Right lobe of liver (tissue), 6 donors: ENCODE data around the gene ARMC9. TPM values are rescaled to one million over a fixed set of nuclear protein-coding genes. Genes with fewer than 3 reads are reported as not detected.

Experiments
- ATAC-seq, 4 donors: fragments of 200-7000 bp; cut with Tn5 transposase; one replicate each; pipeline ENCODE4 v1.9.1; 2020; ENCODE audit warnings: mild to moderate bottlenecking in 4 of 4, moderate library complexity in 4 of 4
- DNase-seq, 3 donors: peaks; one replicate each; pipeline ENCODE4 v3.0.0-alpha.2; 2020
- H3K27ac ChIP-seq, 3 donors: fragments of 200-600 bp; one replicate each; pipeline ENCODE4 v1.8.0; 2022
- H3K27me3 ChIP-seq, 2 donors: fragments of 200-600 bp; one replicate each; pipeline ENCODE4 v1.8.0; 2022
- H3K36me3 ChIP-seq, 4 donors: fragments of 200-600 bp; sonication (generic) in 1 of 4; one replicate each; pipeline versions ENCODE4 v1.5.1 to v1.8.0; 2017 to 2022; ENCODE audit warnings: control low read depth in 1 of 4
- H3K4me1 ChIP-seq, 4 donors: fragments of 200-600 bp; sonication (generic) in 1 of 4; one replicate each; pipeline versions ENCODE4 v1.5.1 to v1.8.0; 2017 to 2022; ENCODE audit warnings: control low read depth in 1 of 4
- H3K4me3 ChIP-seq, 3 donors: fragments of 200-600 bp; one replicate each; pipeline ENCODE4 v1.8.0; 2022
- H3K9me3 ChIP-seq, 4 donors: fragments of 200-600 bp; sonication (generic) in 1 of 4; one replicate each; pipeline versions ENCODE4 v1.5.1 to v1.8.0; 2017 to 2022; ENCODE audit warnings: control low read depth in 1 of 4
- POLR2A ChIP-seq: fragments of 450-650 bp; IDR thresholded peaks from one replicate; pipeline ENCODE4 v1.6.1; 2017; ENCODE audit warnings: antibody characterized with exemption, mild to moderate bottlenecking
- WGBS: methylation state at CpG from one replicate; pipeline ENCODE4 v1.1.6; 2018; ENCODE audit warnings: low coverage, low lambda C conversion rate; ENCODE audit not compliant: insufficient coverage; ENCODE audit errors: missing lambda C conversion rate; 5-methylcytosine and 5-hydroxymethylcytosine counted together
- intact Hi-C, 2 donors: fragments of 100-400 bp; cut with DNase I; formaldehyde crosslinking; loops; one replicate each; pipeline versions ENCODE4 v1.11.2 to v1.14.1; 2022
- total RNA-seq, 6 experiments: library from RNA; depleted of rRNA in 2 of 6; stranded (reverse); fragments of >200 nt in 2 of 6; fragmentation: NEBNext Ultra II Directional in 3 of 6; extraction: Animal tissue kit (Norgen Biotek cat#: 25700) in 3 of 6; gene quantifications; one replicate each; pipeline versions ENCODE4 v1.1.0 to v1.2.4, GENCODE V29; 2016 to 2023
- TF ChIP-seq, protein P1 (sequence below), 4 donors: fragments of 200-600 bp in 3 of 4; fragments of 450-650 bp in 1 of 4; IDR thresholded peaks; one replicate each; pipeline versions ENCODE4 v1.5.1 to v1.8.0; 2016 to 2022; ENCODE audit warnings: antibody characterized with exemption in 4 of 4, mild to moderate bottlenecking in 2 of 4
- donor health status: DM: no; HTN: yes; CAD: no.
- donor health status: DM: no; HTN: no; CAD: no.
- donor health status: DM: no; HTN: no; CAD: no.
- donor health status: DM: no; HTN: yes; CAD: no.
- donor health status: DM: no; HTN: yes; CAD: no.

Gene ARMC9
- total RNA-seq, 6 experiments from 2014 or later: 1.5 to 7.7 (median 2.4) TPM

DNA sequence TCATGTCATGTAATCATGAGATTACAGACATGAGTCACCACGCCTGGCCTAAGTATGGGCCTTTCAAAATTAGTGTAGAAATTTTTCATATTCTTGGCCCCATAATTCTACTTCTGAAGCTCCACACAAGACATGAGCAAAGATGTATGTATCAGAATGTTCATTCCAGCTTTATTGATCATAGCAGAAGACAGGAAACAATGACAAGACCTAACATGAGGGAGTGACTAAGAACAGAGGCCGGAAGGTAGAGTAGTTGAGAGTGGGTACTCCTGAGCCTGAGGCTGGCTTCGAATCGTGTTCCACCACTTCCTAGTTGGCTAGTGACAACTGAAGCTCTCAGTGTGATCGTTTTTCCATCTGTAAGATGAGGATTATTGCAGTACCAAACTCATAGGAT, 89.3 kb downstream of the ARMC9 start:
- DNase-seq (no peak), ATAC-seq (no peak)
- Histone ChIP-seq H3K27ac (no peak overlapping the region), H3K27me3 (no peaks in the 10 kb centered on the region), H3K4me3 (no peak overlapping the region), H3K9me3 (no peaks in the 10 kb centered on the region), H3K36me3 (no peaks in the 10 kb centered on the region), H3K4me1 (no peaks in the 10 kb centered on the region)
- WGBS: 75% methylated on average over 5 of the region's 5 CpGs
- TF ChIP-seq, protein P1, sequence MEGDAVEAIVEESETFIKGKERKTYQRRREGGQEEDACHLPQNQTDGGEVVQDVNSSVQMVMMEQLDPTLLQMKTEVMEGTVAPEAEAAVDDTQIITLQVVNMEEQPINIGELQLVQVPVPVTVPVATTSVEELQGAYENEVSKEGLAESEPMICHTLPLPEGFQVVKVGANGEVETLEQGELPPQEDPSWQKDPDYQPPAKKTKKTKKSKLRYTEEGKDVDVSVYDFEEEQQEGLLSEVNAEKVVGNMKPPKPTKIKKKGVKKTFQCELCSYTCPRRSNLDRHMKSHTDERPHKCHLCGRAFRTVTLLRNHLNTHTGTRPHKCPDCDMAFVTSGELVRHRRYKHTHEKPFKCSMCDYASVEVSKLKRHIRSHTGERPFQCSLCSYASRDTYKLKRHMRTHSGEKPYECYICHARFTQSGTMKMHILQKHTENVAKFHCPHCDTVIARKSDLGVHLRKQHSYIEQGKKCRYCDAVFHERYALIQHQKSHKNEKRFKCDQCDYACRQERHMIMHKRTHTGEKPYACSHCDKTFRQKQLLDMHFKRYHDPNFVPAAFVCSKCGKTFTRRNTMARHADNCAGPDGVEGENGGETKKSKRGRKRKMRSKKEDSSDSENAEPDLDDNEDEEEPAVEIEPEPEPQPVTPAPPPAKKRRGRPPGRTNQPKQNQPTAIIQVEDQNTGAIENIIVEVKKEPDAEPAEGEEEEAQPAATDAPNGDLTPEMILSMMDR (IDR thresholded peaks at IDR 0.05): no peak
- no peak for TF ChIP-seq POLR2A
- intact Hi-C loops: no loop called here

DNA sequence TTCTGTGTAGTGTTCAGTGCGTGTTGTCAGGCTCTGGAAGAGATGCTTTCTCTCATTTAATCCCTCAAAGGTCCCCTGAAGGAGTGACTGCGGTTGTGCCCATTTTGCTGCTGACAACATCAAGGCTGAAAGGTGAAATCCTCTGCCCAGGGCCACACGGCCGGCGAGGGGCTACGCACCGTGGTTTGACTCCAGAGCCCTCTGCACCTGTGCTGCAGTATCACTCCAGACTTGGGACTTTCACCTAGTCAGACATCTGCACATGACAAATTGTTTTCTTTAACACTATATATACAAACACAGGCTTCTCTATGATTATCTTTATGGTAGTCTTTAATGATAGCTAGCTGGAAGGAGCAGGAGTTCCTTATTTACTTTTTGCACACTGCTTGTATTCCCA, 90.2 kb downstream of the ARMC9 start:
- H3K4me3 ChIP-seq: no peak overlapping the region
- H3K9me3 ChIP-seq: no peaks in the 10 kb centered on the region
- H3K27me3 ChIP-seq: no peaks in the 10 kb centered on the region
- no peaks in the 10 kb centered on the region for H3K4me1 ChIP-seq
- no CpG with 5 or more reads among the region's 7 CpGs for WGBS
- DNase-seq (no peak), ATAC-seq (no peak)
- no peak overlapping the region for H3K27ac ChIP-seq
- intact Hi-C loops: no loop called here
- TF ChIP-seq, protein P1 (IDR thresholded peaks at IDR 0.05): no peak
- TF ChIP-seq POLR2A: no peak
- H3K36me3 ChIP-seq: no peaks in the 10 kb centered on the region

DNA sequence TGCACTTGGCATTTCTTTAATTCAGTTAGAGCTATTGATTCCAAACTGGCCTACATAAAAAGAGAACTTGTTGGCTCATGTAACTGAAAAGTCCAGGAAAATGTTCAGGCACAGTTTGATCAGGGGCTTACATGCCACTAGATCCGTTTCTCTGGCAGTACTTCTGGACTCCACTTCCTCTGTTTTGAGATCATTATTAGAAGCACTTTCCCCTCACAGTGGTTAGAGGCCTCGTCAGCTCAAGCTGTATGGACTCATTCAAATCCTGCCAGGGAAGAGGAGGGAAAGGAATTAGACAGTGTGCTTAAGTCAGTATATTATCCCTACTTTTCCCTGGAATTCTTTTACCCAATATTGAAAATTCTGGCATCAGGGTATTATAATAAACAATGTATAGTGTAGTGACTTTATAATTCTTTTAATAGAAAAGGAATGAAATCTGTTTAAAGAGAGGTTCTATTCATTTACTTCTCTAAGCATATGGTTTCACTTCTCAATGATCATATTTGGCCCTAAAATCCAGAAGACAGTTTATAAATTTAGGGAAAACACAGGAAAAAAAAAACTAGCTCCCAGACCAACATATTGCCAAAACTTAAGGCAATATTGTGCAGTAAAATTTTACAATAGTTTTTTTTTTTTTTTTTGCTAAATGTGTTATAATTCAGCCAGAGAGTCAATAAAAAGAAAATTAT, 92.0 kb downstream of the ARMC9 start:
- Histone ChIP-seq H3K4me3 (no peak overlapping the region), H3K36me3 (no peaks in the 10 kb centered on the region), H3K27ac (no peak overlapping the region), H3K9me3 (no peaks in the 10 kb centered on the region), H3K27me3 (no peaks in the 10 kb centered on the region), H3K4me1 (no peaks in the 10 kb centered on the region)
- intact Hi-C loops: loop anchor here in 1 of 2 donors (10.0 kb wide), 1 partner anchor 114 kb away; no protein-coding TSS in a partner anchor
- no peak for TF ChIP-seq POLR2A
- TF ChIP-seq, protein P1 (IDR thresholded peaks at IDR 0.05): no peak
- DNase-seq: no peak
- 43% methylated on average over 2 of the region's 2 CpGs for WGBS
- ATAC-seq: no peak

DNA sequence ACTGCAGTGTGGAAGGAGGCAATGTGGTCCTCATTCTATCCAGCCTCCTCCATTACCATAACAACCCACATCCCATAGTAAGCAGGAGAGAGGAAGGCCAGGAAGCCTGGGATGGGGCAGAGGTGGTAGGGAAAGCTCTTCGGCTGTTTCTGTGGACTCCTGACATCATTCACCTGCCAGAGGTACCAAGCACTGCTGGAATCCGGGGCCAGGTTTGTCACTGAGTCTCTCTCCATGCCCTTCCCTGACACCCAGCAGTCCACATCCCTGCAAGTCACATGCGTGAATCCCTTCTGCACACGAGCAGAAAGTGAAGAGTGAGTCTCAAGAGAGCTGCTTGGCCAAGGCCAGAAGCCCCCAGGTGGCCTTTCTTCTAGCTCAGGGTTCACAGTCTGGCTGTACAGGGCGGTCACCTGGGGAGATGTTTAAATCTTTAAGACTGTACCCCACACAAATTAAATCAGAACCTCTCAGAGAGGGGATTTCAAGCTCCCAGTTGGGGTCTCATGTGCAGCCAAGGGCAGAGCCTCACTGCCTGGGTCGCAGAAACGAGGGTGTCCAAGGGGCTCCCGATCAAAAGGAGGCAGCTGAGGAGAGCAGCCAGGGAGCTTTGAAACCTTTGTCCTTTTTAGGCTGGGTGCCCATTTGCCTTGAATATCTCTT, 94.2 kb downstream of the ARMC9 start:
- no peak overlapping the region for H3K27ac ChIP-seq
- H3K36me3 ChIP-seq: no peaks in the 10 kb centered on the region
- H3K4me3 ChIP-seq: no peak overlapping the region
- H3K4me1 ChIP-seq: no peaks in the 10 kb centered on the region
- TF ChIP-seq POLR2A: no peak
- TF ChIP-seq, protein P1 (IDR thresholded peaks at IDR 0.05): no peak
- ATAC-seq (no peak), DNase-seq (no peak)
- 80% methylated on average over 5 of the region's 8 CpGs for WGBS
- no peaks in the 10 kb centered on the region for H3K27me3 ChIP-seq
- no peaks in the 10 kb centered on the region for H3K9me3 ChIP-seq
- intact Hi-C loops: loop anchor here in 1 of 2 donors (10.0 kb wide), 1 partner anchor 112 kb away; no protein-coding TSS in a partner anchor
